ENCODE data around the gene RBM25.
"Not testable (repeated sequence)": the region's sequence is repeated elsewhere in the genome, so short reads cannot be mapped to it uniquely, and the experiment has no call there.

RBM25 gene

GRCh38 chr14:73168274-73168673 lies 109.9 kb downstream of the RBM25 start (continued):
- no peak for TF ChIP-seq CREB5 (CRISPR knock-in tag; IDR thresholded peaks at IDR 0.05; ENCODE audit: low read depth)
- no peak for TF ChIP-seq ESRRG (CRISPR knock-in tag; IDR thresholded peaks at IDR 0.05)
- no peak for TF ChIP-seq TOX (CRISPR knock-in tag; IDR thresholded peaks at IDR 0.05; ENCODE audit: borderline replicate concordance)
- no peak for TF ChIP-seq ISL1 (CRISPR knock-in tag; IDR thresholded peaks at IDR 0.05)
- no peak for TF ChIP-seq ZC3H10 (CRISPR knock-in tag; IDR thresholded peaks at IDR 0.05)
- TF ChIP-seq TCF4 (CRISPR knock-in tag; IDR thresholded peaks at IDR 0.05; ENCODE audit: borderline replicate concordance): no peak
- no peak for TF ChIP-seq CSRNP3 (CRISPR knock-in tag; IDR thresholded peaks at IDR 0.05)
- no peak for TF ChIP-seq ARNTL (CRISPR knock-in tag; IDR thresholded peaks at IDR 0.05; ENCODE audit: borderline replicate concordance, low read depth)
- TF ChIP-seq ZFP30 (CRISPR knock-in tag; IDR thresholded peaks at IDR 0.05): no peak
- TF ChIP-seq RARB (CRISPR knock-in tag; IDR thresholded peaks at IDR 0.05): no peak
- no peak for TF ChIP-seq ZNF70 (CRISPR knock-in tag; IDR thresholded peaks at IDR 0.05)
- TF ChIP-seq BACH2 (CRISPR knock-in tag; IDR thresholded peaks at IDR 0.05; ENCODE audit: borderline replicate concordance): no peak

GRCh38 chr14:73168691-73169090 lies 110.4 kb downstream of the RBM25 start:
- TF ChIP-seq TSHZ2 (CRISPR knock-in tag; IDR thresholded peaks at IDR 0.05) (no peak), OSR1 (CRISPR knock-in tag; IDR thresholded peaks at IDR 0.05) (no peak), CSDC2 (CRISPR knock-in tag; IDR thresholded peaks at IDR 0.05) (no peak), ISL1 (CRISPR knock-in tag; IDR thresholded peaks at IDR 0.05) (no peak), POU6F1 (CRISPR knock-in tag; IDR thresholded peaks at IDR 0.05; ENCODE audit: borderline replicate concordance, low read depth) (no peak), BACH2 (CRISPR knock-in tag; IDR thresholded peaks at IDR 0.05; ENCODE audit: borderline replicate concordance) (no peak), ZNF70 (CRISPR knock-in tag; IDR thresholded peaks at IDR 0.05) (no peak), SNAI2 (CRISPR knock-in tag; IDR thresholded peaks at IDR 0.05) (no peak), ZNF565 (CRISPR knock-in tag; conservative IDR thresholded peaks at IDR 0.05; ENCODE audit: low read depth) (no peak), PATZ1 (CRISPR knock-in tag; IDR thresholded peaks at IDR 0.05; ENCODE audit: borderline replicate concordance) (no peak), RARB (CRISPR knock-in tag; IDR thresholded peaks at IDR 0.05) (no peak)
- ATAC-seq: no peak

- not testable (repeated sequence) for ATAC-seq
Measured at GRCh38 chr14:73169855-73170254, 111.5 kb downstream of the RBM25 start.

- no peak for ATAC-seq
- TF ChIP-seq ZC3H10 (CRISPR knock-in tag; IDR thresholded peaks at IDR 0.05): no peak
- no peak for TF ChIP-seq TSHZ2 (CRISPR knock-in tag; IDR thresholded peaks at IDR 0.05)
- no peak for TF ChIP-seq CSDC2 (CRISPR knock-in tag; IDR thresholded peaks at IDR 0.05)
- no peak for TF ChIP-seq PATZ1 (CRISPR knock-in tag; IDR thresholded peaks at IDR 0.05; ENCODE audit: borderline replicate concordance)
- no peak for TF ChIP-seq PPARA (CRISPR knock-in tag; IDR thresholded peaks at IDR 0.05; ENCODE audit: borderline replicate concordance)
- TF ChIP-seq ZNF8 (CRISPR knock-in tag; IDR thresholded peaks at IDR 0.05): no peak
- no peak for TF ChIP-seq TOX (CRISPR knock-in tag; IDR thresholded peaks at IDR 0.05; ENCODE audit: borderline replicate concordance)
Measured at GRCh38 chr14:73170686-73171085, 112.4 kb downstream of the RBM25 start.

All from SK-N-SH treated with all-trans-retinoic acid at 6 μM for 48 hours (cell line).